ENCODE results near the gene LEPROT. TPM values are rescaled to one million over a fixed set of nuclear protein-coding genes. Genes with fewer than 3 reads are reported as not detected.

The LEPROT gene
- polyA plus RNA-seq, 1 donor (not counting 4 experiments of a cell fraction or from before 2014, with no cell fraction given) = 82.5 TPM

- Histone ChIP-seq H3K9me1 (ENCODE audit: control insufficient read depth, extremely low read depth, insufficient read depth, low read length) (no peaks in the 10 kb centered on the region), H3K36me3 (ENCODE audit: control insufficient read depth in 2 of 2, extremely low read depth in 1 of 2, insufficient read depth in 2 of 2, low read length in 2 of 2) (no peaks in the 10 kb centered on the region), H3K9ac (ENCODE audit: control insufficient read depth, extremely low read depth, insufficient read depth, low read length) (no peak overlapping the region), H2AFZ (ENCODE audit: control insufficient read depth, low read length) (no peak overlapping the region), H3K4me3 (ENCODE audit: control insufficient read depth in 2 of 3, extremely low read depth in 1 of 3, insufficient read depth in 2 of 3, low read depth in 1 of 3, low read length in 3 of 3) (no peak overlapping the region), H4K20me1 (ENCODE audit: control insufficient read depth, extremely low read depth, insufficient read depth, low read length) (no peaks in the 10 kb centered on the region), H3K79me2 (ENCODE audit: control insufficient read depth, insufficient read depth, low read length) (no peaks in the 10 kb centered on the region), H3K4me1 (ENCODE audit: control insufficient read depth, extremely low read depth, insufficient read depth, low read length) (no peaks in the 10 kb centered on the region), H3K27ac (ENCODE audit: control insufficient read depth, insufficient read depth, low read length) (no peak overlapping the region), H3K4me2 (ENCODE audit: control insufficient read depth, extremely low read depth, insufficient read depth, low read depth, low read length) (no peak overlapping the region), H3K9me3 (ENCODE audit: control insufficient read depth, low read depth, low read length) (no peaks in the 10 kb centered on the region), H3K27me3 (ENCODE audit: control insufficient read depth, extremely low read depth, insufficient read depth, low read length) (no peaks in the 10 kb centered on the region)
- DNase-seq (ENCODE audit: low read depth, low spot score) = no peak
- TF ChIP-seq EZH2 (IDR thresholded peaks at IDR 0.05; ENCODE audit: low read length) = no peak
- TF ChIP-seq, protein P1, sequence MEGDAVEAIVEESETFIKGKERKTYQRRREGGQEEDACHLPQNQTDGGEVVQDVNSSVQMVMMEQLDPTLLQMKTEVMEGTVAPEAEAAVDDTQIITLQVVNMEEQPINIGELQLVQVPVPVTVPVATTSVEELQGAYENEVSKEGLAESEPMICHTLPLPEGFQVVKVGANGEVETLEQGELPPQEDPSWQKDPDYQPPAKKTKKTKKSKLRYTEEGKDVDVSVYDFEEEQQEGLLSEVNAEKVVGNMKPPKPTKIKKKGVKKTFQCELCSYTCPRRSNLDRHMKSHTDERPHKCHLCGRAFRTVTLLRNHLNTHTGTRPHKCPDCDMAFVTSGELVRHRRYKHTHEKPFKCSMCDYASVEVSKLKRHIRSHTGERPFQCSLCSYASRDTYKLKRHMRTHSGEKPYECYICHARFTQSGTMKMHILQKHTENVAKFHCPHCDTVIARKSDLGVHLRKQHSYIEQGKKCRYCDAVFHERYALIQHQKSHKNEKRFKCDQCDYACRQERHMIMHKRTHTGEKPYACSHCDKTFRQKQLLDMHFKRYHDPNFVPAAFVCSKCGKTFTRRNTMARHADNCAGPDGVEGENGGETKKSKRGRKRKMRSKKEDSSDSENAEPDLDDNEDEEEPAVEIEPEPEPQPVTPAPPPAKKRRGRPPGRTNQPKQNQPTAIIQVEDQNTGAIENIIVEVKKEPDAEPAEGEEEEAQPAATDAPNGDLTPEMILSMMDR (optimal IDR thresholded peaks at IDR 0.05 in 1 of 3, IDR thresholded peaks at IDR 0.05 in 1 of 3, conservative IDR thresholded peaks at IDR 0.05 in 1 of 3; ENCODE audit: extremely low read depth in 1 of 3, insufficient read depth in 2 of 3, low read length in 3 of 3) = no peak
- dilution Hi-C loops (cut with MboI; ENCODE audit: extremely low pct_ligation_motif_present, low sequenced_read_pairs) = no loop called here
- FAIRE-seq = no peak
Observed at GRCh38 chr1:65478379-65479026, 58.0 kb downstream of the LEPROT start.

DNA sequence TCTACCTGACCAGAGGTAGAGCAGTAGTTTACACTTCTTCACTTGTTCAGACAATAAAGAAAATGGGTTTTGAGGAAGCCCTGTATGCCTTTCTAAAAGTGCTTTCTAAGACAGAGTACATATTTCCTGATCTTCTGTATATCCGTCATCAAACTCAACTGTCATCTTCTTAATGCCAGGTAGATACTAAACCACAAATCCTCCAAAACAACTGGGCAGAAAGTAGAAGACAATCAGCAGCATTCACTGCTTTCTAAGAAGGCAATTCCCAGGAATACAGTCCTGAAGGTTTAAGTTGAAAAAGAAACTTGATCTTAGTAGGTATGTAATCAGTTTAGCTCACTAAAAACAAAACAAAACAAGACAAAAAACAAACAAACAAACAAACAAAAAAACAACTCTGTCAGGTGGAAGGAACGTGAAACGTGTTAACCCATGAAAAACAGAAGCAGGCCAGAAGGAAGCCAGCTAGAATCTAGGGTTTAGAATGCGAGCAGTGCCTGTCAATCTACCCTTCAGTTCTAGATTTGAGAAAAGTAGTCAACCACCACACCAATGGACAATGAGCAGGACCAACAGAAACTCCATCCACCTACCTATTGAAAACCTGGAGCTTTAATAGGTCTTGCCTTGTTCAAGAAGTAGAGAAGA lies 59.2 kb downstream of the LEPROT start:
- dilution Hi-C loops (cut with MboI; ENCODE audit: extremely low pct_ligation_motif_present, low sequenced_read_pairs) = no loop called here
- H3K36me3 ChIP-seq (ENCODE audit: control insufficient read depth in 2 of 2, extremely low read depth in 1 of 2, insufficient read depth in 2 of 2, low read length in 2 of 2) = no peaks in the 10 kb centered on the region
- H3K9ac ChIP-seq (ENCODE audit: control insufficient read depth, extremely low read depth, insufficient read depth, low read length) = no peak overlapping the region
- no peak for TF ChIP-seq EZH2 (IDR thresholded peaks at IDR 0.05; ENCODE audit: low read length)
- TF ChIP-seq, protein P1 (optimal IDR thresholded peaks at IDR 0.05 in 1 of 3, IDR thresholded peaks at IDR 0.05 in 1 of 3, conservative IDR thresholded peaks at IDR 0.05 in 1 of 3; ENCODE audit: extremely low read depth in 1 of 3, insufficient read depth in 2 of 3, low read length in 3 of 3) = no peak
- H2AFZ ChIP-seq (ENCODE audit: control insufficient read depth, low read length) = no peak overlapping the region
- DNase-seq (ENCODE audit: low read depth, low spot score) (no peak), FAIRE-seq (no peak)
- no peak overlapping the region for H3K27ac ChIP-seq (ENCODE audit: control insufficient read depth, insufficient read depth, low read length)
- no peaks in the 10 kb centered on the region for H3K9me3 ChIP-seq (ENCODE audit: control insufficient read depth, low read depth, low read length)
- H3K4me2 ChIP-seq (ENCODE audit: control insufficient read depth, extremely low read depth, insufficient read depth, low read depth, low read length) = no peak overlapping the region
- H3K79me2 ChIP-seq (ENCODE audit: control insufficient read depth, insufficient read depth, low read length) = no peaks in the 10 kb centered on the region
- no peaks in the 10 kb centered on the region for H3K27me3 ChIP-seq (ENCODE audit: control insufficient read depth, extremely low read depth, insufficient read depth, low read length)
- H3K4me1 ChIP-seq (ENCODE audit: control insufficient read depth, extremely low read depth, insufficient read depth, low read length) = no peaks in the 10 kb centered on the region
- H3K4me3 ChIP-seq (ENCODE audit: control insufficient read depth in 2 of 3, extremely low read depth in 1 of 3, insufficient read depth in 2 of 3, low read depth in 1 of 3, low read length in 3 of 3) = no peak overlapping the region
- H4K20me1 ChIP-seq (ENCODE audit: control insufficient read depth, extremely low read depth, insufficient read depth, low read length) = no peaks in the 10 kb centered on the region
- no peaks in the 10 kb centered on the region for H3K9me1 ChIP-seq (ENCODE audit: control insufficient read depth, extremely low read depth, insufficient read depth, low read length)
